Suprapubic skin (tissue), 4 donors: ENCODE data around the gene KRT76. TPM values are rescaled to one million over a fixed set of nuclear protein-coding genes. Genes with fewer than 3 reads are reported as not detected.

Source experiments
- DNase-seq, 2 donors: peaks; one replicate each; pipeline ENCODE4 v3.0.0-alpha.2; 2019; ENCODE audit warnings: low spot score in 2 of 2
- H3K27ac ChIP-seq: fragments of 200-600 bp; sonication (generic); one replicate; pipeline ENCODE4 v1.5.1; 2019
- H3K27me3 ChIP-seq: fragments of 200-600 bp; sonication (generic); one replicate; pipeline ENCODE4 v1.5.1; 2019
- H3K36me3 ChIP-seq: fragments of 200-600 bp; sonication (generic); one replicate; pipeline ENCODE4 v1.5.1; 2019
- H3K4me1 ChIP-seq: fragments of 200-600 bp; sonication (generic); one replicate; pipeline ENCODE4 v1.5.1; 2019
- H3K4me3 ChIP-seq: fragments of 200-600 bp; sonication (generic); one replicate; pipeline ENCODE4 v1.5.1; 2019; ENCODE audit warnings: mild to moderate bottlenecking
- H3K9me3 ChIP-seq: fragments of 200-600 bp; sonication (generic); one replicate; pipeline ENCODE4 v1.5.1; 2019
- EP300 ChIP-seq: sonication (generic); formaldehyde crosslinking; IDR thresholded peaks from one replicate; pipeline ENCODE4 v1.6.1; 2017; ENCODE audit warnings: antibody characterized with exemption
- POLR2A ChIP-seq, 2 donors: fragments of 450-650 bp; IDR thresholded peaks; one replicate each; pipeline ENCODE4 v1.6.1; 2017; ENCODE audit warnings: antibody characterized with exemption in 2 of 2, mild to moderate bottlenecking in 2 of 2, moderate library complexity in 2 of 2
- POLR2AphosphoS5 ChIP-seq, 3 donors: sonication (generic); formaldehyde crosslinking; IDR thresholded peaks; one replicate each; pipeline ENCODE4 v1.6.1; 2017; ENCODE audit warnings: antibody characterized with exemption in 3 of 3
- WGBS: methylation state at CpG from one replicate; pipeline ENCODE4 v1.1.5; 2018; 5-methylcytosine and 5-hydroxymethylcytosine counted together
- total RNA-seq, 4 donors: library from RNA; depleted of rRNA; stranded (reverse); fragments of >200 nt; gene quantifications; one replicate each; pipeline ENCODE4 v1.1.0, GENCODE V29; 2016
- TF ChIP-seq, protein P1 (sequence below), 2 donors: fragments of 200-600 bp in 1 of 2; fragments of 450-650 bp in 1 of 2; sonication (generic) in 1 of 2; IDR thresholded peaks; one replicate each; pipeline ENCODE4 v1.5.1; 2016 to 2019; ENCODE audit warnings: antibody characterized with exemption in 2 of 2, mild to moderate bottlenecking in 1 of 2, moderate library complexity in 1 of 2

The KRT76 gene
- total RNA-seq, 4 donors from 2014 or later = not detected

- no peak for DNase-seq
- peaks cover 2% of the 10 kb centered on the region for H3K27me3 ChIP-seq
- WGBS = 79% methylated on average over 3 of the region's 3 CpGs
- H3K4me3 ChIP-seq = no peak overlapping the region
- no peak overlapping the region for H3K27ac ChIP-seq
- no peaks in the 10 kb centered on the region for H3K9me3 ChIP-seq
- TF ChIP-seq POLR2A (IDR thresholded peaks at IDR 0.05) (no peak), POLR2AphosphoS5 (IDR thresholded peaks at IDR 0.05) (no peak), EP300 (no peak)
- TF ChIP-seq, protein P1, sequence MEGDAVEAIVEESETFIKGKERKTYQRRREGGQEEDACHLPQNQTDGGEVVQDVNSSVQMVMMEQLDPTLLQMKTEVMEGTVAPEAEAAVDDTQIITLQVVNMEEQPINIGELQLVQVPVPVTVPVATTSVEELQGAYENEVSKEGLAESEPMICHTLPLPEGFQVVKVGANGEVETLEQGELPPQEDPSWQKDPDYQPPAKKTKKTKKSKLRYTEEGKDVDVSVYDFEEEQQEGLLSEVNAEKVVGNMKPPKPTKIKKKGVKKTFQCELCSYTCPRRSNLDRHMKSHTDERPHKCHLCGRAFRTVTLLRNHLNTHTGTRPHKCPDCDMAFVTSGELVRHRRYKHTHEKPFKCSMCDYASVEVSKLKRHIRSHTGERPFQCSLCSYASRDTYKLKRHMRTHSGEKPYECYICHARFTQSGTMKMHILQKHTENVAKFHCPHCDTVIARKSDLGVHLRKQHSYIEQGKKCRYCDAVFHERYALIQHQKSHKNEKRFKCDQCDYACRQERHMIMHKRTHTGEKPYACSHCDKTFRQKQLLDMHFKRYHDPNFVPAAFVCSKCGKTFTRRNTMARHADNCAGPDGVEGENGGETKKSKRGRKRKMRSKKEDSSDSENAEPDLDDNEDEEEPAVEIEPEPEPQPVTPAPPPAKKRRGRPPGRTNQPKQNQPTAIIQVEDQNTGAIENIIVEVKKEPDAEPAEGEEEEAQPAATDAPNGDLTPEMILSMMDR (IDR thresholded peaks at IDR 0.05) = no peak
- H3K4me1 ChIP-seq = no peaks in the 10 kb centered on the region
- H3K36me3 ChIP-seq = no peaks in the 10 kb centered on the region
Measured at GRCh38 chr12:52805739-52806138, 28.6 kb upstream of the KRT76 start.

- H3K9me3 ChIP-seq = no peaks in the 10 kb centered on the region
- no peaks in the 10 kb centered on the region for H3K4me1 ChIP-seq
- H3K36me3 ChIP-seq = no peaks in the 10 kb centered on the region
- no peak overlapping the region for H3K4me3 ChIP-seq
- no peak overlapping the region for H3K27ac ChIP-seq
- 43% methylated on average over 1 of the region's 1 CpG for WGBS
- DNase-seq = no peak
- TF ChIP-seq POLR2AphosphoS5 (IDR thresholded peaks at IDR 0.05) = no peak
- H3K27me3 ChIP-seq = peaks cover 2% of the 10 kb centered on the region
Measured at GRCh38 chr12:52805000-52805399, 27.9 kb upstream of the KRT76 start.

GRCh38 chr12:52802442-52802841 lies 25.3 kb upstream of the KRT76 start:
- 79% methylated on average over 6 of the region's 6 CpGs for WGBS
- H3K36me3 ChIP-seq = no peaks in the 10 kb centered on the region
- no peaks in the 10 kb centered on the region for H3K9me3 ChIP-seq
- H3K27ac ChIP-seq = no peak overlapping the region
- no peaks in the 10 kb centered on the region for H3K27me3 ChIP-seq
- H3K4me3 ChIP-seq = no peak overlapping the region
- TF ChIP-seq POLR2A (IDR thresholded peaks at IDR 0.05) = no peak
- no peak for TF ChIP-seq POLR2AphosphoS5 (IDR thresholded peaks at IDR 0.05)
- TF ChIP-seq, protein P1 (IDR thresholded peaks at IDR 0.05) = no peak
- TF ChIP-seq EP300 = no peak
- no peak for DNase-seq
- no peaks in the 10 kb centered on the region for H3K4me1 ChIP-seq

- H3K4me3 ChIP-seq = no peak overlapping the region
- no peaks in the 10 kb centered on the region for H3K27me3 ChIP-seq
- WGBS = 63% methylated on average over 3 of the region's 3 CpGs
- H3K4me1 ChIP-seq = no peaks in the 10 kb centered on the region
- H3K27ac ChIP-seq = no peak overlapping the region
- DNase-seq = no peak
- no peaks in the 10 kb centered on the region for H3K36me3 ChIP-seq
- no peaks in the 10 kb centered on the region for H3K9me3 ChIP-seq
- TF ChIP-seq, protein P1 (IDR thresholded peaks at IDR 0.05) = no peak
- no peak for TF ChIP-seq POLR2A (IDR thresholded peaks at IDR 0.05)
- TF ChIP-seq EP300 = no peak
- no peak for TF ChIP-seq POLR2AphosphoS5 (IDR thresholded peaks at IDR 0.05)
Measured at GRCh38 chr12:52801773-52802172, 24.6 kb upstream of the KRT76 start.

GRCh38 chr12:52800259-52800917 lies 23.2 kb upstream of the KRT76 start:
- TF ChIP-seq POLR2AphosphoS5 (IDR thresholded peaks at IDR 0.05) (no peak), POLR2A (IDR thresholded peaks at IDR 0.05) (no peak), EP300 (no peak)
- TF ChIP-seq, protein P1 (IDR thresholded peaks at IDR 0.05) = no peak

More at GRCh38 chr12:52800259-52800917, 23.2 kb upstream of the KRT76 start:
- no peak for DNase-seq
- WGBS = 62% methylated on average over 1 of the region's 1 CpG
- Histone ChIP-seq H3K9me3 (no peaks in the 10 kb centered on the region), H3K4me3 (no peak overlapping the region), H3K27ac (no peak overlapping the region), H3K27me3 (no peaks in the 10 kb centered on the region), H3K36me3 (no peaks in the 10 kb centered on the region), H3K4me1 (no peaks in the 10 kb centered on the region)
